Transverse colon (tissue), 4 donors: Measurements from ENCODE around the gene SPTLC3. TPM values are rescaled to one million over a fixed set of nuclear protein-coding genes. Genes with fewer than 3 reads are reported as not detected.

ENCODE experiments used
- DNase-seq: peaks from one replicate; pipeline ENCODE4 v3.0.0-alpha.2; 2019
- H3K27ac ChIP-seq, 4 donors: fragments of 200-600 bp; sonication (generic); 2 replicates each; pipeline ENCODE4 v1.5.1; 2016 to 2018; ENCODE audit warnings: inconsistent platforms in 4 of 4
- H3K27me3 ChIP-seq: fragments of 200-600 bp; sonication (generic); 2 replicates; pipeline ENCODE4 v1.5.1; 2017; ENCODE audit warnings: inconsistent platforms
- H3K36me3 ChIP-seq, 4 donors: fragments of 200-600 bp; sonication (generic); 2 replicates each; pipeline ENCODE4 v1.5.1; 2017 to 2019; ENCODE audit warnings: inconsistent platforms in 4 of 4
- H3K4me1 ChIP-seq, 4 donors: fragments of 200-600 bp; sonication (generic); 2 replicates each; pipeline ENCODE4 v1.5.1; 2017 to 2020; ENCODE audit warnings: inconsistent platforms in 4 of 4
- H3K4me3 ChIP-seq, 4 donors: fragments of 200-600 bp; sonication (generic); 1 replicate in 1 of 4; 2 replicates in 3 of 4; pipeline versions ENCODE4 v1.5.1 to v1.6.1; 2017 to 2019; ENCODE audit warnings: inconsistent platforms in 4 of 4
- H3K9me3 ChIP-seq, 2 donors: fragments of 200-600 bp; sonication (generic); 2 replicates each; pipeline ENCODE4 v1.5.1; 2017 to 2019; ENCODE audit warnings: inconsistent platforms in 2 of 2
- CTCF ChIP-seq, 5 experiments: fragments of 200-600 bp in 3 of 5; fragments of 450-650 bp in 2 of 5; sonication (generic) in 3 of 5; IDR thresholded peaks; 1 replicate in 2 of 5; 2 replicates in 3 of 5; pipeline ENCODE4 v1.5.1; 2016 to 2017; ENCODE audit warnings: antibody characterized with exemption in 5 of 5, inconsistent platforms in 3 of 5, mild to moderate bottlenecking in 2 of 5, moderate library complexity in 1 of 5
- EP300 ChIP-seq: sonication (generic); formaldehyde crosslinking; IDR thresholded peaks from one replicate; pipeline ENCODE4 v1.6.1; 2017; ENCODE audit warnings: antibody characterized with exemption, low read depth
- POLR2A ChIP-seq: fragments of 450-650 bp; IDR thresholded peaks from one replicate; pipeline ENCODE4 v1.6.1; 2016; ENCODE audit warnings: antibody characterized with exemption, mild to moderate bottlenecking, moderate library complexity
- POLR2AphosphoS5 ChIP-seq, 3 donors: sonication (generic); formaldehyde crosslinking; IDR thresholded peaks; one replicate each; pipeline ENCODE4 v1.6.1; 2016; ENCODE audit warnings: antibody characterized with exemption in 3 of 3
- WGBS, 2 donors: methylation state at CpG; one replicate each; pipeline ENCODE4 v1.1.5; 2018; ENCODE audit warnings: low coverage in 1 of 2; 5-methylcytosine and 5-hydroxymethylcytosine counted together
- in situ Hi-C, 4 donors: fragments of 200-750 bp; cut with MboI; loops; one replicate each; pipeline versions ENCODE4 v1.15.0 to v1.15.1; 2017; ENCODE audit warnings: low sequenced_read_pairs in 3 of 4, low pct_ligation_motif_present in 1 of 4, low pct_unique_long_range_greater_than_20kb in 1 of 4
- intact Hi-C: fragments of 100-400 bp; cut with DNase I; formaldehyde crosslinking; loops from one replicate; pipeline ENCODE4 v1.15.1; 2023; ENCODE audit warnings: low total_unique reads
- total RNA-seq, 4 donors: library from RNA; depleted of rRNA; stranded (reverse); fragments of >200 nt; gene quantifications; one replicate each; pipeline ENCODE4 v1.1.0, GENCODE V29; 2016

SPTLC3 gene
- total RNA-seq, 4 donors from 2014 or later, result 2.6 to 11.6 (median 8.8) TPM

- Histone ChIP-seq H3K27me3 (no peaks in the 10 kb centered on the region), H3K9me3 (peaks cover 8 to 10% of the 10 kb centered on the region in 2 donors), H3K4me3 (no peak overlapping the region), H3K36me3 (no peaks in the 10 kb centered on the region), H3K4me1 (no peaks in the 10 kb centered on the region), H3K27ac (no peak overlapping the region)
- in situ Hi-C loops (no loop called here), intact Hi-C loops (no loop called here)
- 93 to 100% methylated on average over 1 to 5 of the region's 5 CpGs for WGBS, 2 donors
- no peak for DNase-seq
- TF ChIP-seq CTCF (IDR thresholded peaks at IDR 0.05) (no peak), POLR2AphosphoS5 (IDR thresholded peaks at IDR 0.05) (no peak), EP300 (no peak), POLR2A (no peak)
These were observed 12.6 kb downstream of the SPTLC3 start for GRCh38 chr20:13021205-13021970.

GRCh38 chr20:13022401-13023155 is 13.8 kb downstream of the SPTLC3 start:
- TF ChIP-seq POLR2A (no peak), EP300 (no peak), CTCF (IDR thresholded peaks at IDR 0.05) (no peak), POLR2AphosphoS5 (IDR thresholded peaks at IDR 0.05) (no peak)
- in situ Hi-C loops, result no loop called here
- Histone ChIP-seq H3K36me3 (no peaks in the 10 kb centered on the region), H3K9me3 (peaks cover 8 to 10% of the 10 kb centered on the region in 2 donors), H3K4me3 (no peak overlapping the region), H3K27ac (no peak overlapping the region), H3K4me1 (no peaks in the 10 kb centered on the region), H3K27me3 (no peaks in the 10 kb centered on the region)
- DNase-seq, result no peak
- intact Hi-C loops, result no loop called here
- WGBS, 2 donors, result 29 to 65% methylated on average over 1 to 4 of the region's 4 CpGs

GRCh38 chr20:13024596-13024995 is 15.8 kb downstream of the SPTLC3 start:
- Histone ChIP-seq H3K36me3 (no peaks in the 10 kb centered on the region), H3K27me3 (no peaks in the 10 kb centered on the region), H3K27ac (no peak overlapping the region), H3K4me1 (peaks cover 0 to under 1% (median 0%) of the 10 kb centered on the region in 4 donors), H3K4me3 (no peak overlapping the region), H3K9me3 (peaks cover 8 to 10% of the 10 kb centered on the region in 2 donors)
- in situ Hi-C loops, result no loop called here
- TF ChIP-seq POLR2A (no peak), EP300 (no peak), POLR2AphosphoS5 (IDR thresholded peaks at IDR 0.05) (no peak), CTCF (IDR thresholded peaks at IDR 0.05) (no peak)
- WGBS, 2 donors, result 75 to 84% methylated on average over 2 of the region's 2 CpGs
- intact Hi-C loops, result no loop called here
- no peak for DNase-seq

GRCh38 chr20:13025181-13025580 is 16.4 kb downstream of the SPTLC3 start:
- no peak for TF ChIP-seq CTCF (IDR thresholded peaks at IDR 0.05)
- TF ChIP-seq EP300, result no peak
- no peak for TF ChIP-seq POLR2A
- TF ChIP-seq POLR2AphosphoS5 (IDR thresholded peaks at IDR 0.05), result no peak
- H3K4me3 ChIP-seq, result no peak overlapping the region
- H3K27me3 ChIP-seq, result no peaks in the 10 kb centered on the region
- DNase-seq, result no peak
- in situ Hi-C loops (no loop called here), intact Hi-C loops (no loop called here)
- no peaks in the 10 kb centered on the region for H3K36me3 ChIP-seq
- H3K9me3 ChIP-seq, result peaks cover 8 to 10% of the 10 kb centered on the region in 2 donors
- 96 to 100% methylated on average over 1 of the region's 1 CpG for WGBS, 2 donors
- peaks cover 0 to 6% (median 1%) of the 10 kb centered on the region in 4 donors for H3K4me1 ChIP-seq
- H3K27ac ChIP-seq, result no peak overlapping the region
